Colonic mucosa (tissue), 4 donors: Measurements from ENCODE around the gene H3-3A. TPM values are rescaled to one million over a fixed set of nuclear protein-coding genes. Genes with fewer than 3 reads are reported as not detected.

Experiments
- DNase-seq: peaks from one replicate; pipeline ENCODE4 v3.0.0-alpha.2; 2020
- H3K27ac ChIP-seq: fragments of 200-600 bp; one replicate; pipeline ENCODE4 v1.8.0; 2021
- H3K27me3 ChIP-seq: fragments of 200-600 bp; one replicate; pipeline ENCODE4 v1.8.0; 2021
- H3K36me3 ChIP-seq: fragments of 200-600 bp; one replicate; pipeline ENCODE4 v1.8.0; 2021
- H3K4me1 ChIP-seq: fragments of 200-600 bp; one replicate; pipeline ENCODE4 v1.8.0; 2021; ENCODE audit warnings: mild to moderate bottlenecking
- H3K4me3 ChIP-seq: fragments of 200-600 bp; one replicate; pipeline ENCODE4 v1.8.0; 2021
- H3K9ac ChIP-seq, 2 donors: one replicate each; pipeline ENCODE4 v1.7.0; 2013; ENCODE audit warnings: control low read depth in 2 of 2, low read depth in 2 of 2, low read length in 2 of 2
- H3K9me3 ChIP-seq: fragments of 200-600 bp; one replicate; pipeline ENCODE4 v1.8.0; 2021
- intact Hi-C: fragments of 100-400 bp; cut with DNase I; formaldehyde crosslinking; loops from one replicate; pipeline ENCODE4 v1.14.1; 2022
- total RNA-seq, 2 donors: library from RNA; stranded (reverse); fragmentation: NEBNext Ultra II Directional in 1 of 2; extraction: Animal tissue kit (Norgen Biotek cat#: 25700) in 1 of 2; gene quantifications; one replicate each; pipeline ENCODE4 v1.2.1, GENCODE V29; 2021
- TF ChIP-seq, protein P1 (sequence below): fragments of 200-600 bp; IDR thresholded peaks from one replicate; pipeline ENCODE4 v1.8.0; 2022; ENCODE audit warnings: antibody characterized with exemption, mild to moderate bottlenecking
- donor health status: healthy.
- donor health status: DM: no; HTN: no; CAD: no.
- donor health status: DM: no; HTN: no; CAD: no.

Gene H3-3A
- total RNA-seq, 2 donors from 2014 or later: 680 to 810 TPM

DNA sequence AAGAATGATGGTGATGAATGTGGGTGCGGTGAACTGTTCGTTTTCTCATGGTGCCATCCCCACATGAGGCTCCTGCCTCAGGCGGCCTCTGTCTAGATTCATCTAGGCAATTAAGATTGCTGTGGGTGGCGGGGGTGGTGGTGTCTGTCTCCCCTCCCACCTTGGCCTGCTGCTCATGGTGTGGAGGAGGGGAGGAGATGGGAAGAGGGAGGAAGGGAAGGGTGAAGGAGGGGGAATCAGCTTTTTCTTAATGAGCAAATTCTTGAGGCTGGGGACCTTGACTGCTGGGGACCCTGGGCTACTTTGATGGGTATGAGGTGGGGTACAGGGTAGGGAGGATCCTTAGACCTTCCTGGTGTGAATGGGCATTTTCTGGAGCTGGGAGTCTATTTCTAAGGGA is 55.8 kb downstream of the H3-3A start:
- intact Hi-C loops: no loop called here
- TF ChIP-seq, protein P1, sequence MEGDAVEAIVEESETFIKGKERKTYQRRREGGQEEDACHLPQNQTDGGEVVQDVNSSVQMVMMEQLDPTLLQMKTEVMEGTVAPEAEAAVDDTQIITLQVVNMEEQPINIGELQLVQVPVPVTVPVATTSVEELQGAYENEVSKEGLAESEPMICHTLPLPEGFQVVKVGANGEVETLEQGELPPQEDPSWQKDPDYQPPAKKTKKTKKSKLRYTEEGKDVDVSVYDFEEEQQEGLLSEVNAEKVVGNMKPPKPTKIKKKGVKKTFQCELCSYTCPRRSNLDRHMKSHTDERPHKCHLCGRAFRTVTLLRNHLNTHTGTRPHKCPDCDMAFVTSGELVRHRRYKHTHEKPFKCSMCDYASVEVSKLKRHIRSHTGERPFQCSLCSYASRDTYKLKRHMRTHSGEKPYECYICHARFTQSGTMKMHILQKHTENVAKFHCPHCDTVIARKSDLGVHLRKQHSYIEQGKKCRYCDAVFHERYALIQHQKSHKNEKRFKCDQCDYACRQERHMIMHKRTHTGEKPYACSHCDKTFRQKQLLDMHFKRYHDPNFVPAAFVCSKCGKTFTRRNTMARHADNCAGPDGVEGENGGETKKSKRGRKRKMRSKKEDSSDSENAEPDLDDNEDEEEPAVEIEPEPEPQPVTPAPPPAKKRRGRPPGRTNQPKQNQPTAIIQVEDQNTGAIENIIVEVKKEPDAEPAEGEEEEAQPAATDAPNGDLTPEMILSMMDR: no peak
- H3K9ac ChIP-seq: no peak overlapping the region

DNA sequence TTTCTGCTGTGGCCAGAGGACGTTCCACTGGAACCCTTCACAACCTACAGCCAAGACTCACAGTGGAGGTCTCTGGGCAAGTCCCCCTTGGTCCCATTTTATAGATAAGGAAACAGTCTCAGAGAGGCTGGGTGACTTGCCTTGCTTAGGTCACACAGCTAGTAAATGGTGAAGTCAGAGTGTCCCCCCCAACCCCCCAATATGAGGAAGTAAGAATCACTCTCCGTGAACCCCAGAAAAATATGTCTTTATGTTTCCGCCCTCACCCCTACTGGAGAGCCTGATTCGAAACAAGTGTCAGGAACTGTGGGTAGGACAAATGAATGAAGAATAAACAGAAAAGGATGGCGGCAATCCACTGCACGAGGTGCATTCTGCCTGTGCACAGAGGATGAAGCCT is 56.7 kb downstream of the H3-3A start:
- Histone ChIP-seq H3K9ac (no peak overlapping the region), H3K27ac (no peak overlapping the region), H3K4me3 (no peak overlapping the region), H3K9me3 (no peaks in the 10 kb centered on the region), H3K4me1 (peaks cover 4% of the 10 kb centered on the region), H3K36me3 (no peaks in the 10 kb centered on the region), H3K27me3 (no peaks in the 10 kb centered on the region)
- TF ChIP-seq, protein P1: no peak
- intact Hi-C loops: no loop called here
- DNase-seq: no peak

More for the DNA sequence above, 55.8 kb downstream of the H3-3A start:
- no peaks in the 10 kb centered on the region for H3K9me3 ChIP-seq
- H3K36me3 ChIP-seq: no peaks in the 10 kb centered on the region
- H3K27me3 ChIP-seq: no peaks in the 10 kb centered on the region
- no peak overlapping the region for H3K4me3 ChIP-seq
- no peaks in the 10 kb centered on the region for H3K4me1 ChIP-seq
- DNase-seq: no peak
- no peak overlapping the region for H3K27ac ChIP-seq

DNA sequence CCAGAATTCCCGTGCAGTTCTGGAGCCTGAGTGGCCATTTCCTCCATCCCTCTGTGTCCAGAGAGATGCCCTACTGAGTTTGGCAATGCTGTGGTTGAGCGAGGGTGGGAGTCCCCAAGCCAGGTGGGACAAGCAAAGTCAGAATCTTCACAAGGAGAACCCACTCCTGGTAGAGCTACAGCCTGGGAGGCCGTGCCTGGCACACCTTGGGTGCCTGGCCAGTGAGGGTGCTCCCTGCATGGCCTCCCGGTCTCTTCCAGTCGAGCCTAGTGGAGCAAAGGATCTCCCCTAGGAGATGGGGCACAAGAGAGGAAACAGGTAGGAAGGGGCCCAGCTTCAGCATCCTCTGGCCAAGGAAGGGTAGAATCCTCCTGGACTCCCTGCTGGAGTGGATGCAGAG is 57.9 kb downstream of the H3-3A start:
- Histone ChIP-seq H3K27me3 (no peaks in the 10 kb centered on the region), H3K4me1 (peaks cover 4% of the 10 kb centered on the region), H3K36me3 (no peaks in the 10 kb centered on the region), H3K9ac (peak overlapping the region in 1 of 2 donors; percentile 58), H3K9me3 (no peaks in the 10 kb centered on the region), H3K4me3 (no peak overlapping the region), H3K27ac (no peak overlapping the region)
- TF ChIP-seq, protein P1: no peak
- intact Hi-C loops: loop anchor here (5.0 kb wide), 1 partner anchor 38 kb away; no protein-coding TSS in a partner anchor
- DNase-seq: no peak

DNA sequence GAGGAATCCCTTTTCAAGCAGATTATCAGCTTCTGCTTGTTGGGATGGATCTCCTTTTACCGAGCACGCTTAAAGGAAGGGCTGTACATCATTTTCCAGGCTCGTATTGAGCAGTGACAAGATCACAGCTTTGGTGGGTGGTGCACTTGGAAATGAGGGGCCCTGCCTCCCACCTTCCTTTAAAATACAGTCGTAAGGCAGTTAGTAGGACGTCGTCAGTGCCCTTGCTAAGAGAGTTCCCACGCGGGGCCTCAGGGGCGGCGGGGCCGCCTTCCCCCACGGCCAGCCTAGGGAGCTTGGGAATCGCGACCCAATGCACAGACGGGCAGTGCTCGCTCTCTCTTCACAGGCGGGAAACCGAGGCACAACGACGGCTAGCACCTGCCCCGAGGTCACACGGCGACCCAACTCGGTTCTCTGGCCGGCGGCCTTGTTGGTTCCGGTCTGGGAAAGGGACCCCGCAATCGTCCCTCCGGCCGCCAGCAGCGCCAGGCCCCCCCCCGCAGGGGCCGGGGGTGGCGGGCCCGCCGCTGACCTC is 58.6 kb downstream of the H3-3A start:
- peak overlapping the region; percentile 66 for H3K4me3 ChIP-seq

More for the DNA sequence above, 58.6 kb downstream of the H3-3A start:
- no peaks in the 10 kb centered on the region for H3K27me3 ChIP-seq
- intact Hi-C loops: loop anchor here (1.0 to 5.0 kb wide), 2 partner anchors 39 to 55 kb away; no protein-coding TSS in a partner anchor
- no peaks in the 10 kb centered on the region for H3K36me3 ChIP-seq
- peaks cover 4% of the 10 kb centered on the region for H3K4me1 ChIP-seq
- peak overlapping the region; percentile 58 to 91 for H3K9ac ChIP-seq
- H3K9me3 ChIP-seq: no peaks in the 10 kb centered on the region
- TF ChIP-seq, protein P1: no peak
- no peak for DNase-seq
- peak overlapping the region; percentile 98 for H3K27ac ChIP-seq

Other genes starting within 250 kb of the H3-3A start
- gene TMEM63A, start 180.3 kb upstream of the H3-3A start, total RNA-seq: 100 to 1,000 TPM; 124 to 165 TPM
- 100 to 1,000 TPM; 201 to 211 TPM for gene LEFTY1, start 173.6 kb upstream of the H3-3A start, total RNA-seq
- gene PYCR2, start 138.5 kb upstream of the H3-3A start, total RNA-seq: 10 to 100 TPM; 34.0 to 61.6 TPM
- under 1 TPM; 0.12 to 0.53 TPM for gene LEFTY2, start 121.5 kb upstream of the H3-3A start, total RNA-seq
- 10 to 100 TPM; 12.9 to 19.8 TPM for gene SDE2, start 63.4 kb upstream of the H3-3A start, total RNA-seq
- 10 to 100 TPM; 46.6 to 61.6 TPM for gene ACBD3, start 124.0 kb downstream of the H3-3A start, total RNA-seq
- not detected for gene MIXL1, start 160.9 kb downstream of the H3-3A start, total RNA-seq
- 1 to 10 TPM; 3.5 to 7.1 TPM for gene LIN9, start 246.4 kb downstream of the H3-3A start, total RNA-seq